ENCODE results near the gene FRMPD4. TPM values are rescaled to one million over a fixed set of nuclear protein-coding genes. Genes with fewer than 3 reads are reported as not detected.

FRMPD4 gene
- total RNA-seq, 2 donors from 2014 or later = not detected

DNA sequence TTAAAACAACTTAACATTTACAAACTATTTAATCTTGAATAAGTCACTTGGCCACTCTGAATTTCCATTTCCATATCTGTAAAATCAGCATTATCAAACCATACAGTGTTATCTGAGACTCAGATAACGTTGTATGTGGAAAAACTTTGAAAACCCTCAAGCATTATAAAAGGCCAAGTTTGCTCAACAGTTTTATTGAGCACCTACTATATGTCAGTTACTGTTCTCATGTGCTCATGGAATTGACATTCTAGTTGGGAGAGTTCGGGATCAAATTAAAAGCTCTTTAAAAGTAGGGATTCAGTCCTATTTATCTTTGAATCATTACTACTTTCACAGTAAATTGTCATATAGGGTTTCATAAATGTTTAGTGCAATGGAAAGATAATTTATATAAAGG is 97.9 kb downstream of the FRMPD4 start:
- H3K36me3 Mint-ChIP-seq (ENCODE audit: low read depth) = no peaks in the 10 kb centered on the region
- H3K9me3 Mint-ChIP-seq = no peaks in the 10 kb centered on the region
- no peaks in the 10 kb centered on the region for H3K4me1 Mint-ChIP-seq
- no peaks in the 10 kb centered on the region for H3K27me3 Mint-ChIP-seq
- no peak overlapping the region for H3K4me3 Mint-ChIP-seq
- ATAC-seq (replicated peaks) = no peak
- H3K27ac Mint-ChIP-seq = no peak overlapping the region

DNA sequence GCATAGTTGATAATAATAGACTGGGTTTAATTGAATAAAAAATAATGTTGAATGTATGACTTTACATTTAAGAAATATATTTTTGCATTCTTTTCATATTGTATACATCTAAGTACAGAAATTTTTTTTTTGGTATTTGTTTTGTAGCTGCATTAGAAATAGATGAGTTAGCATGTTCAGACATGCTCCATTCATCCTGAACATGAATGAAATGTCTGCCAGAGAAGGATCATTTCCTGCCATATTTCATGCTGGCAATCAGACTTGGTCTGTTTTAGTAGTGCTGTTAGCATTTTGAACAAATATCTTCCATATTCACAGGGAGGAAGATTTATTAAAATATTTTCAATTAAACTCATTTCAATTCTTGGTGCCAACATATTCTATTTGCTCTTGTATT is 98.9 kb downstream of the FRMPD4 start:
- Mint-ChIP-seq H3K27ac (no peak overlapping the region), H3K4me3 (no peak overlapping the region), H3K36me3 (ENCODE audit: low read depth) (no peaks in the 10 kb centered on the region), H3K9me3 (no peaks in the 10 kb centered on the region), H3K27me3 (no peaks in the 10 kb centered on the region), H3K4me1 (no peaks in the 10 kb centered on the region)
- ATAC-seq (replicated peaks) = no peak

DNA sequence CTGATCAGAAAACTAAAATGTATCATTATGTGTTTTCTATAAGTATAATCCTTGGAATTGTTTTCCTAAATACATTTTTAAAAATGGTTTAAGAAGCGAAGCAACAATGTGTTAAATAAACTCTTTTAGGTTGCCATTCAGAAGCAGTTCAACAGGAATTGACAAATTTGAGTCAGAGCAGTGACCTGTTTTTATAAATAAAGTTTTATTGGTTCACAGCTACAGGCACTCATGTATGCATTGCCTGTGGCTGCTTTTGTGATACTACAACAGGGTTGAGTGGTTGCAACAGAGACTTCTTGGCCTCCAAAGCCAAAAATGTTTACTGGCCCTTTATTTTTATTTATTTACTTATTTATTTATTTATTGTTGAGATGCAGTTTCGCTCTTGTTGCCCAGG is 99.5 kb downstream of the FRMPD4 start:
- no peaks in the 10 kb centered on the region for H3K9me3 Mint-ChIP-seq
- H3K27ac Mint-ChIP-seq = no peak overlapping the region
- no peak overlapping the region for H3K4me3 Mint-ChIP-seq
- no peaks in the 10 kb centered on the region for H3K4me1 Mint-ChIP-seq
- no peaks in the 10 kb centered on the region for H3K27me3 Mint-ChIP-seq
- no peaks in the 10 kb centered on the region for H3K36me3 Mint-ChIP-seq (ENCODE audit: low read depth)
- no peak for ATAC-seq (replicated peaks)

DNA sequence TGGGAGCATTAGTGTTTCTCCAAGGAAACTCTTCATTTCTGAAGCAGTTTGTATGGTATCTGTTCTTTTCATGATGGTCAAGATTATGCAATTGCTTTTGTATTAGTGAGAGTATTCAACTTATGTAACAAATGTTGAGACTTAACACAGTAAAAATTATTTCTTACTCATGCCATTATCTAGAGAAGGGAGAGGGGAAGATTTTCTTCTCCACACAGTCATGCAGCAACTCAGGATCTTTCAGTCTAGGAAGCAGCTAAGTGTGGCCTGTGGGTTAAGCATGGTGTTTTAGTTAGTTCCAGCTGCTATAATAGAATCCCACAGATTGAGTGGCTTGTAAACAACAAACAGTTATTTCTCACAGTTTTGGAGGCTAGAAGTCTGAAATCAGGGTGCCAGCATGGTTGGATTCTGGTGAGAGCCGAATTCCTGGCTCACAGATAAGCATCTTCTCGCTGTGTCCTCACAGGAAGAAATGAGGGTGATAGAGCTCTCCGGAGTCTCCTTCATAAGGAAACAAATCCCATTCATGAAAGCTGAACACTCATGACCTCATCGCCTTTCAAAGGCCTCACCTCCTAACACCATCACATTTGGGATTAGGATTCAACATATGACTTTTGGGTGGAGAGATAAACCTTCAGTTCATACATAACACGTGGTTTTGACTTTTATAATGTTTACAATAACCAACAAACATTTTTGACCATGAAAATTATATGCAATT is 101.2 kb downstream of the FRMPD4 start:
- Mint-ChIP-seq H3K4me3 (no peak overlapping the region), H3K9me3 (no peaks in the 10 kb centered on the region), H3K27ac (no peak overlapping the region), H3K27me3 (no peaks in the 10 kb centered on the region), H3K36me3 (ENCODE audit: low read depth) (no peaks in the 10 kb centered on the region), H3K4me1 (no peaks in the 10 kb centered on the region)
- no peak for ATAC-seq (replicated peaks)

DNA sequence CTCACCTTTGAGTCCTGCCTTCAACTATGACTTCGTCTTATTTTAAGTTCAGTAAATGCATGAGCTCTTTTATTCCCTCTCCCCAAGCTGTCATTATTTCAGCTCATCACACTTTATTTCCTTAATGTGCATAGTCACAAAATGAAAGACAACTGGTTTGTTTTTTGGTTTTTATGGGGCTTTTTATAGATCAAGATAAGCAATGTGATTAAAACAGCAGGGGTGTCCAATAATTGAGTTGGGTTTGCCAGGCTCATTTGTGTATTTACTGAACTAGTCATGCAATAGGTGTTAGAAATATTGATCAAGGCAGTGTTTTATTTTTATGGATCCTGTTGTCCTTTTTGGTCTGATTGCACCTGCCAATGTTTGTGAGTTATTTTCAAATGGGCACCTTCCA is 102.2 kb downstream of the FRMPD4 start:
- Mint-ChIP-seq H3K4me1 (no peaks in the 10 kb centered on the region), H3K36me3 (ENCODE audit: low read depth) (no peaks in the 10 kb centered on the region), H3K4me3 (no peak overlapping the region), H3K27ac (no peak overlapping the region), H3K9me3 (no peaks in the 10 kb centered on the region), H3K27me3 (no peaks in the 10 kb centered on the region)
- ATAC-seq (replicated peaks) = no peak

DNA sequence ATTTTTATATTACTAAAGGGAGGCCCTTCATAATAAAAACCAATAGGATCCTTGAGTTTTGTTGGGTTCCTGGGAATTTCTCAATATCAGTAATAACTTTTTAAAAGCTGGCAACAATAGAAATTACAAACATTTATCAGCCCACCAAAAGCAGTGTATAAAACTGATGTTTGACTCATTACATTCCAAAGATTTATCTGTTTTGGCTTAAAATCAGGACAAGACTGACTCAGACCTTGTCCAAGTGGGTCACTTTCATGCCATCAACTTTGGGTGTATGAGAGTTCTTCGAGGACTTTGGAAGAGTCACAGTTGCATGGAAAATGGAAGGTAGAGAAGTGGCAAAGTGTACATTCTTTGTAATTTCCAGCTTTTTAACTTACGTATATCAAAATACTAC is 102.8 kb downstream of the FRMPD4 start:
- H3K4me1 Mint-ChIP-seq = no peaks in the 10 kb centered on the region

DNA sequence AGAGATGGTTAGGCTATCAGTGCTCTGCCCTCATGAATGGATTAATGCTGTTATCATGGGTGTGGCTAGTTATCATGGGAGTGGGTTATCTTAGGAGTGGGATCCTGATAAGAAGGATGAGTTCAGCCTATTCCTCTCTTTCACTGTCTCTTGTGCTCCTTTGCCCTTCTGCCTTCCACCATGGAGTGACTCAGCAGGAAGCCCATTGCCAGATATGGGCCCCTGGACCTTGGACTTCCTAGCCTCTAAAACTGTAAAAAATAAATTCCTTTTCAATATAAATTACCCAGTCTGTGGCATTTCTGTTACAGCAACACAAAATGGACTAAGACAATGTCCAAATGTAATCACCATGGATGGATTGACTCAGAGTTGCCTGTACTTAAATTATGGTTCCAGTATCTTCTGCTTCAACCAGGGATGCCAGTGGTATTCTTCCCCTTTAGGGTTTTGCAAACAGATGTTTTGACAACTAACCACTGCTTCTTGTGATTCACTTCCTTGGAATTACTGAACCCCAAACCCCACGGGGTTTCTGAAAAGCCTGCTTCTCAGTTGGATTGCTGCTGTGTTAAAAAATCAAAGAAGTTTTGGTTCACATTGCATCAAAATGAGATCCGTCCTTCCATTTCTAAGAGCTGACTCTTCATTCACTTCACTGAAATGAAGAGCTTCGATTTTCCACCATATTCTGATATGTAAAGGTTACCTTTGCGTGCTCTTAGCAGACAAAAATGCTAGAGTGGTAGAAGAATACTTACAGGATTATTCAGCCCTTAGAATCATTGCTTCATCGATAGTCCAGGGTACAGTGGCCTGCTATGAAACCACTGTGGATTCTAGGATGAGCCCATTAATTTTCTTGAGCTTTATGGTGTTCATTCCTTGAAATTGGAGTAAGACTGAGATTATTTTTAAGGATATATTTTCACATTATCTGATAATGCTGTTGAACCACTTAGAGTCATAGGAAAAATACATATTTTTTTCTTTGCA is 107.7 kb downstream of the FRMPD4 start:
- H3K9me3 Mint-ChIP-seq = no peaks in the 10 kb centered on the region
- no peaks in the 10 kb centered on the region for H3K27me3 Mint-ChIP-seq
- H3K4me3 Mint-ChIP-seq = no peak overlapping the region
- H3K36me3 Mint-ChIP-seq (ENCODE audit: low read depth) = no peaks in the 10 kb centered on the region
- no peak for ATAC-seq (replicated peaks)
- H3K4me1 Mint-ChIP-seq = no peaks in the 10 kb centered on the region
- no peak overlapping the region for H3K27ac Mint-ChIP-seq

More for the DNA sequence above, 102.8 kb downstream of the FRMPD4 start:
- ATAC-seq (replicated peaks) = no peak
- H3K4me3 Mint-ChIP-seq = no peak overlapping the region
- no peak overlapping the region for H3K27ac Mint-ChIP-seq
- no peaks in the 10 kb centered on the region for H3K36me3 Mint-ChIP-seq (ENCODE audit: low read depth)
- no peaks in the 10 kb centered on the region for H3K9me3 Mint-ChIP-seq
- H3K27me3 Mint-ChIP-seq = no peaks in the 10 kb centered on the region

DNA sequence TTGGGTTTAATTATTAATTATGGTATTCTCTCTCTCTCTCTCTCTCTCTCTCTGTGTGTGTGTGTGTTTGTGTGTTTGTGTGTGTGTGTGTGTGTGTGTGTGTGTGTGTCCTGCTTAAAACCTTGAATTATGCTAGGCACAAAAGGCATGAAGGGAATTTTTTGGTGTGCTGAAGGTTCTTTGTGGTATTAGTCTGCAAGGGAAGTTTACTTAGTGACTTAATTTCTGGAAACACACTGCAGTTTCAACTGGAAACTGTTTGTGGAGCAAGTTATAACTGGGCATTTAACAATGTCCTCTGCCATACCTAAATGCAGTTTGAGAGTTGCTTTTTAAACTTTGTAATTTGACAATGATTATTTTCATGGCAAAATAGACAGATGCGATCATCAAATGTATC is 111.7 kb downstream of the FRMPD4 start:
- Mint-ChIP-seq H3K4me1 (no peaks in the 10 kb centered on the region), H3K36me3 (ENCODE audit: low read depth) (no peaks in the 10 kb centered on the region), H3K27me3 (no peaks in the 10 kb centered on the region), H3K27ac (no peak overlapping the region), H3K9me3 (no peaks in the 10 kb centered on the region), H3K4me3 (no peak overlapping the region)
- ATAC-seq (replicated peaks) = no peak

DNA sequence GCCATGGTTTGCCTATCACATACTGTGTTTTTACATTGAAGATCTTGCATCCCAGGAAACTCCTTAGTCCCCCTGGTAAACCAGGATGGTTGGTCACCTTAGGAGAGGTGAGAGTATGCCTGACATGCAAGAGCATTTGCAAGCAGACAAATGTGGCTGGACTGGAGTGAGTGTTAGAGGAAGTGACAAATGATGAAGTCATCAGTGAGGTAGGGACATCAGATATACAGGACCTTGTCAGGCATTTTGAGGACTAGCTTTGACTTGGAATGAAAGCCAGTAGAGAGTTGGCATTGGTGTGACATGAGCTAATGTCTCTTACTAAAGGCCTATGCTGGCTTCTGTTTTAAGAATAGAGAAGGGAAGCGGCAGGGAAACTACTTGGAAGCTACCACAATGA is 124.9 kb downstream of the FRMPD4 start:
- Mint-ChIP-seq H3K36me3 (ENCODE audit: low read depth) (no peaks in the 10 kb centered on the region), H3K4me1 (no peaks in the 10 kb centered on the region), H3K4me3 (no peak overlapping the region), H3K27ac (no peak overlapping the region), H3K27me3 (no peaks in the 10 kb centered on the region), H3K9me3 (peaks cover 3% of the 10 kb centered on the region)
- ATAC-seq (replicated peaks) = no peak

DNA sequence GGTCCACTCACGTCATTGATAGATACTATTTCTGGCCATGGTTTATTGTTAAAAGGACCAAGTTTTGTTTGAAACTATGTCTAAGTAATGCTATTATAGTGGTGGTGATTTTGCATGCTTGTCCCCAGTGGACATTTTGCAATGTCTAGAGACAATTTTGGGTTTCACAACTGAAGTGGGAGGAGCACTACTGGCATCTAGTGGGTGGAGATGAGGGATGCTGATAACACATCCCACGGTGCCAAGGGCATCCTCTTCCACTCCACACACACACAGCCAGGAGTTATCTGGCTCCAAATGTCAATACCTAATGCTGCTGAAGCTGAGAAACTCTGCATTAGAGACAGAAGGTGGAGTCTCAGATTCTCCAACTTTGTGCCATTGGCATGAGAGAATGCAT is 131.2 kb downstream of the FRMPD4 start:
- Mint-ChIP-seq H3K27me3 (no peaks in the 10 kb centered on the region), H3K4me3 (no peak overlapping the region), H3K4me1 (no peaks in the 10 kb centered on the region), H3K36me3 (ENCODE audit: low read depth) (no peaks in the 10 kb centered on the region), H3K9me3 (no peaks in the 10 kb centered on the region), H3K27ac (no peak overlapping the region)
- ATAC-seq (replicated peaks) = no peak

DNA sequence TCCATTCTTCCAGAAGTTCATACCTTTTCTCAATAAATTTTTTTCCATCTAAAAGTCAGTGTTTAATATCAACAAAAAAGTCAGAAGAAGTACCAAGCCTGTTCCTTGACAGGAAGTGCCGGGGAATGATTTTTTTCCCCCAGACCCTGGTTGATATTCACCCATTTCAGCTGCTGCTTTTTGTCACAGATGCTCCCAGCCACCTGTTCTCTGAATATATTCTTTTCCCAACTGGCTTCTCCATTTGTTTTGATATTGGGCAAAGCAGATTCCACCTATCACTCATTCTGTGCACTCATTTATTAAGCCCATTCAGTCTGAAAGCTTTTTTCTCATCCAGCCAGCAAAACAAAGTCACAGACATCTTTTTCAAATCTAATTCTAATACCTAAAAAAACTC is 139.9 kb downstream of the FRMPD4 start:
- ATAC-seq (replicated peaks) = no peak
- H3K27me3 Mint-ChIP-seq = no peaks in the 10 kb centered on the region
- no peak overlapping the region for H3K27ac Mint-ChIP-seq
- no peaks in the 10 kb centered on the region for H3K9me3 Mint-ChIP-seq
- no peaks in the 10 kb centered on the region for H3K4me1 Mint-ChIP-seq
- no peak overlapping the region for H3K4me3 Mint-ChIP-seq
- no peaks in the 10 kb centered on the region for H3K36me3 Mint-ChIP-seq (ENCODE audit: low read depth)

DNA sequence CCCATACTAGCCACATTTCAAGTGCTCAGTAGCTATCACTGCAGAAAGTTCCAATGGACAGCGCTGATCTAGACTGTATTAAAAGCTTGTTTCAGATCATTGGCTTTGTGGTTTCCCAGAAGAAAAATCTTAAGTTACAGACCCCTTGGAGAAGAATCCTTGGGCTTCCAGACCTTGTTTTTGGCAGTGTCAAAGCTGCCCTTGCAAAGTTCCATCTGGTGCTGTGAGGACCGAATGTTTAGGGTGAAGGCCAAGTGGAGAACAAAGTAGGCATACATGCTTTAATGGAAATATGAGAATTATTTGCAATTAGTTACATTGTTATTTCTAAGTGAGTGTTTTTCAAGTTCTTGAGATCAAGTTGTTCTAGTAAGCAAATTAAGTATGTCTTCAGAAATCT is 144.7 kb downstream of the FRMPD4 start:
- Mint-ChIP-seq H3K4me3 (no peak overlapping the region), H3K27me3 (no peaks in the 10 kb centered on the region), H3K9me3 (no peaks in the 10 kb centered on the region), H3K4me1 (no peaks in the 10 kb centered on the region), H3K36me3 (ENCODE audit: low read depth) (no peaks in the 10 kb centered on the region), H3K27ac (no peak overlapping the region)
- no peak for ATAC-seq (replicated peaks)

DNA sequence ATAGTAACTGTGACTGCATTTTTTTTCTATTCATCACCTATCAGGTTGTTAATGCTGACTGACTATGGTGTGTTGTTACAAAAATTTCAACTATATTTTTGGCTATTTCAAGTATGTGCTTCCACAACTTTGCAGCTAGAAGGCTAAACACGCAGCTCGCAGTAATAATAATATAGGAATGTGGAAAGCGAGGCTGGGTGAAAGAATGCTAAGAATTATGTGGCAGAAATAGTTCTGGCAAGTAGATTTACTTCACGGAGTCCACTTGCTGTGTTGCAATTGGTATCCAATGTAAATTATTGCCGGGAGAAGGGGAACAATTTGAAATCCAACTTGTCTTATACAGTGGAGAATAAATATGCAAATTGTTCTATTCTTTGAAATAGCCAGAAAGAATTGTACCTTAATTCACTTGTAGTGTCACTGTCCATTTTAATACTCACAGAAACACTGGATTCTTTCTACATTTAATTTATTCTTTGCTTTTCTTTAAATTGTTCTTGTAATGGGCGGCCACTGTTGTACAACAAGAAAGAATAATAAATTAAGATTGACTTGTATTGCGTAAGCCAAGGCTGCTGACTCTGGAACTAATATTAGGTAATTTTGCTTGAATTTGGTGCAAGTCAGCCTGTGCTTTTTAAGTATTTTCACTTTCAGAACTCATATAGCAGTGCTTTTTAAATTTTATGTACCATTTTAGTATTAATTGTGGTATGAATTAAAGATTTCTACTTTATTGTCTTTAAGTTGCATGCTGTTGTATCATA is 154.9 kb downstream of the FRMPD4 start:
- H3K27me3 Mint-ChIP-seq = peaks cover 5% of the 10 kb centered on the region

DNA sequence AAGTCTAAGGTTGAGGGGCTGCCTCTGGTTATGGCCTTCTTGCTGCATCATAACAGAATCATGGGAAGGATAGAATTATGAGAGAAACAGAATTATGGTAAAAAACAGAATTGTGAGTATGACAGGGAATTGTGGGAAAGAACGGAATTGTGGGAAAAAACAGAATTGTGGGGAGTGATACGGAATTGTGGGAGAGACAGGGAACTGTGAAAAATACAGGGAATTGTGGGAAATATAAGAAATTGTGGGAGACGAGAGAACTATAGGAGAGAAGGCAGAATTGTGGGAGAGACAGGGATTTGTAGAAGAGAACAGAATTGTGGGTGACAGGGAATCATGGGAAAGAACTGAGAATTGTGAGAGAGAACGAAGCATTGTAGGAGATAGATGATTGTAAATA is 159.1 kb downstream of the FRMPD4 start:
- peaks cover 5% of the 10 kb centered on the region for H3K27me3 Mint-ChIP-seq
- H3K27ac Mint-ChIP-seq = no peak overlapping the region
- no peaks in the 10 kb centered on the region for H3K4me1 Mint-ChIP-seq
- no peaks in the 10 kb centered on the region for H3K36me3 Mint-ChIP-seq (ENCODE audit: low read depth)
- no peak overlapping the region for H3K4me3 Mint-ChIP-seq
- no peak for ATAC-seq (replicated peaks)
- H3K9me3 Mint-ChIP-seq = no peaks in the 10 kb centered on the region

More for the DNA sequence above, 154.9 kb downstream of the FRMPD4 start:
- H3K9me3 Mint-ChIP-seq = no peaks in the 10 kb centered on the region
- H3K4me3 Mint-ChIP-seq = no peak overlapping the region
- H3K4me1 Mint-ChIP-seq = no peaks in the 10 kb centered on the region
- H3K36me3 Mint-ChIP-seq (ENCODE audit: low read depth) = no peaks in the 10 kb centered on the region
- no peak for ATAC-seq (replicated peaks)
- H3K27ac Mint-ChIP-seq = no peak overlapping the region

All from activated T-helper 17 cell treated with anti-CD3 and anti-CD28 coated beads, Interleukin-2, amount 50 U/mL, for 72 hours (primary cell).